Spleen (tissue), 11 donors: ENCODE results near the gene DRC3. TPM values are rescaled to one million over a fixed set of nuclear protein-coding genes. Genes with fewer than 3 reads are reported as not detected.
"Not testable (repeated sequence)": the region's sequence is repeated elsewhere in the genome, so short reads cannot be mapped to it uniquely, and the experiment has no call there.

Experiments
- DNase-seq: peaks from one replicate; pipeline ENCODE4 v3.0.0-alpha.2; 2020
- H3K27ac ChIP-seq, 8 donors: fragments of 200-600 bp; sonication (generic) in 7 of 8; 1 replicate in 4 of 8; 2 replicates in 4 of 8; pipeline versions ENCODE4 v1.5.0 to v1.8.0; 2016 to 2021; ENCODE audit warnings: inconsistent platforms in 4 of 8, mild to moderate bottlenecking in 4 of 8, moderate library complexity in 1 of 8
- H3K27me3 ChIP-seq, 7 donors: fragments of 200-600 bp; sonication (generic) in 6 of 7; replicated peaks in 1 of 7; 1 replicate in 4 of 7; 2 replicates in 3 of 7; pipeline versions ENCODE4 v1.5.0 to v1.8.0; 2016 to 2021; ENCODE audit warnings: inconsistent platforms in 3 of 7, mild to moderate bottlenecking in 1 of 7
- H3K36me3 ChIP-seq, 6 donors: fragments of 200-600 bp; sonication (generic) in 5 of 6; 1 replicate in 4 of 6; 2 replicates in 2 of 6; pipeline versions ENCODE4 v1.5.0 to v1.8.0; 2016 to 2021; ENCODE audit warnings: inconsistent platforms in 2 of 6
- H3K4me1 ChIP-seq, 6 donors: fragments of 200-600 bp; sonication (generic) in 5 of 6; 1 replicate in 3 of 6; 2 replicates in 3 of 6; pipeline versions ENCODE4 v1.5.0 to v1.8.0; 2016 to 2021; ENCODE audit warnings: inconsistent platforms in 3 of 6
- H3K4me3 ChIP-seq, 8 donors: fragments of 200-600 bp; sonication (generic) in 7 of 8; 1 replicate in 4 of 8; 2 replicates in 4 of 8; pipeline versions ENCODE4 v1.5.0 to v1.8.0; 2016 to 2021; ENCODE audit warnings: inconsistent platforms in 4 of 8, mild to moderate bottlenecking in 4 of 8, moderate library complexity in 2 of 8
- H3K9me3 ChIP-seq, 8 donors: fragments of 200-600 bp; sonication (generic) in 7 of 8; 1 replicate in 4 of 8; 2 replicates in 4 of 8; pipeline versions ENCODE4 v1.5.0 to v1.8.0; 2016 to 2021; ENCODE audit warnings: inconsistent platforms in 4 of 8
- CTCF ChIP-seq, 11 experiments: fragments of 200-600 bp in 7 of 11; fragments of 450-650 bp in 4 of 11; sonication (generic) in 4 of 11; IDR thresholded peaks in 8 of 11; conservative IDR thresholded peaks in 3 of 11; 1 replicate in 7 of 11; 2 replicates in 4 of 11; pipeline versions ENCODE4 v1.4.0 to v1.8.0; 2016 to 2021; ENCODE audit warnings: antibody characterized with exemption in 11 of 11, inconsistent platforms in 4 of 11, mild to moderate bottlenecking in 1 of 11
- POLR2A ChIP-seq, 3 donors: fragments of 450-650 bp; IDR thresholded peaks; one replicate each; pipeline ENCODE4 v1.5.1; 2017; ENCODE audit warnings: antibody characterized with exemption in 3 of 3, mild to moderate bottlenecking in 1 of 3
- POLR2AphosphoS5 ChIP-seq, 3 donors: sonication (generic); formaldehyde crosslinking; IDR thresholded peaks; one replicate each; pipeline ENCODE4 v1.5.1; 2017; ENCODE audit warnings: antibody characterized with exemption in 3 of 3
- WGBS, 5 donors: extraction: QIAGEN DNeasy Blood & Tissue Kit in 3 of 5; methylation state at CpG; one replicate each; pipeline versions ENCODE4 v1.1.5 to v1.1.7; 2013 to 2018; 5-methylcytosine and 5-hydroxymethylcytosine counted together
- intact Hi-C: fragments of 100-400 bp; cut with DNase I; formaldehyde crosslinking; loops from one replicate; pipeline ENCODE4 v1.15.0; 2023; ENCODE audit warnings: low total_unique reads
- polyA plus RNA-seq, 3 donors: library from polyadenylated mRNA; stranded (reverse); fragments of 200-250 nt; gene quantifications; one replicate each; pipeline ENCODE4 v1.2.1, GENCODE V29; 2013
- total RNA-seq, 7 donors: library from RNA; depleted of rRNA in 3 of 7; stranded (reverse); fragments of >200 nt in 3 of 7; fragmentation: NEBNext Ultra II Directional in 4 of 7; extraction: Animal tissue kit (Norgen Biotek cat#: 25700) in 4 of 7; gene quantifications; one replicate each; pipeline versions ENCODE4 v1.1.0 to v1.2.1, GENCODE V29; 2016 to 2021
- donor health status: healthy with polysubstance abuse.
- donor health status: DM: no; HTN: no; CAD: no; lungs with moderate emphysema.
- donor health status: DM: no; HTN: no; CAD: no.
- donor health status: Bipolar disorder and iron deficiency.
- donor health status: healthy.
- donor health status: DM: no; HTN: no; CAD: no.
- donor health status: DM: yes; HTN: yes; CAD: no.

The DRC3 gene
- total and polyA plus RNA-seq, 10 donors: 0.37 to 7.3 (median 2.3) TPM

GRCh38 chr17:17937201-17937853, 35.3 kb upstream of the DRC3 start:
- H3K27me3 ChIP-seq: no peaks in the 10 kb centered on the region
- WGBS, 5 donors: 87 to 93% (median 90%) methylated on average over 4 of the region's 4 CpGs
- H3K9me3 ChIP-seq: no peaks in the 10 kb centered on the region
- intact Hi-C loops: no loop called here
- no peaks in the 10 kb centered on the region for H3K36me3 ChIP-seq
- DNase-seq: no peak
- TF ChIP-seq CTCF (IDR thresholded peaks at IDR 0.05 in 8 of 11, conservative IDR thresholded peaks at IDR 0.05 in 3 of 11) (no peak), POLR2A (IDR thresholded peaks at IDR 0.05) (no peak)
- peak overlapping the region in 3 of 8 donors; percentile 8 to 60 (median 39) for H3K27ac ChIP-seq
- H3K4me1 ChIP-seq: peaks cover 19 to 83% (median 49%) of the 10 kb centered on the region in 6 donors
- no peak overlapping the region for H3K4me3 ChIP-seq

GRCh38 chr17:17937958-17938357, 34.7 kb upstream of the DRC3 start:
- Histone ChIP-seq H3K36me3 (no peaks in the 10 kb centered on the region), H3K9me3 (no peaks in the 10 kb centered on the region), H3K4me3 (no peak overlapping the region), H3K27ac (peak overlapping the region in 1 of 8 donors; percentile 8), H3K4me1 (peaks cover 19 to 89% (median 55%) of the 10 kb centered on the region in 6 donors), H3K27me3 (no peaks in the 10 kb centered on the region)
- WGBS, 5 donors: 77 to 96% (median 90%) methylated on average over 5 of the region's 5 CpGs
- DNase-seq: no peak
- TF ChIP-seq POLR2A (IDR thresholded peaks at IDR 0.05) (no peak), POLR2AphosphoS5 (IDR thresholded peaks at IDR 0.05) (no peak), CTCF (IDR thresholded peaks at IDR 0.05 in 8 of 11, conservative IDR thresholded peaks at IDR 0.05 in 3 of 11) (no peak)
- intact Hi-C loops: no loop called here

GRCh38 chr17:17938388-17939107, 34.1 kb upstream of the DRC3 start:
- no peaks in the 10 kb centered on the region for H3K36me3 ChIP-seq
- intact Hi-C loops: no loop called here
- TF ChIP-seq CTCF (IDR thresholded peaks at IDR 0.05 in 8 of 11, conservative IDR thresholded peaks at IDR 0.05 in 3 of 11) (no peak), POLR2AphosphoS5 (IDR thresholded peaks at IDR 0.05) (no peak), POLR2A (IDR thresholded peaks at IDR 0.05) (no peak)
- WGBS, 5 donors: 89 to 94% (median 93%) methylated on average over 8 of the region's 8 CpGs
- no peak overlapping the region for H3K27ac ChIP-seq
- H3K9me3 ChIP-seq: no peaks in the 10 kb centered on the region
- no peaks in the 10 kb centered on the region for H3K27me3 ChIP-seq
- peaks cover 23 to 95% (median 59%) of the 10 kb centered on the region in 6 donors for H3K4me1 ChIP-seq
- DNase-seq: no peak
- H3K4me3 ChIP-seq: no peak overlapping the region

GRCh38 chr17:17939941-17940340, 32.7 kb upstream of the DRC3 start:
- intact Hi-C loops, H3K27me3 ChIP-seq, H3K4me3 ChIP-seq, H3K36me3 ChIP-seq, H3K9me3 ChIP-seq, DNase-seq: not testable (repeated sequence)
- Histone ChIP-seq H3K4me1 (peaks cover 28 to 92% (median 61%) of the 10 kb centered on the region in 6 donors), H3K27ac (peak overlapping the region in 1 of 8 donors; percentile 11)
- WGBS, 5 donors: 85 to 94% (median 91%) methylated on average over 7 of the region's 7 CpGs
